ENCODE measurements around the gene RNASE8. TPM values are rescaled to one million over a fixed set of nuclear protein-coding genes. Genes with fewer than 3 reads are reported as not detected.

The RNASE8 gene
- total RNA-seq, 1 experiment from 2014 or later, result not detected

DNA sequence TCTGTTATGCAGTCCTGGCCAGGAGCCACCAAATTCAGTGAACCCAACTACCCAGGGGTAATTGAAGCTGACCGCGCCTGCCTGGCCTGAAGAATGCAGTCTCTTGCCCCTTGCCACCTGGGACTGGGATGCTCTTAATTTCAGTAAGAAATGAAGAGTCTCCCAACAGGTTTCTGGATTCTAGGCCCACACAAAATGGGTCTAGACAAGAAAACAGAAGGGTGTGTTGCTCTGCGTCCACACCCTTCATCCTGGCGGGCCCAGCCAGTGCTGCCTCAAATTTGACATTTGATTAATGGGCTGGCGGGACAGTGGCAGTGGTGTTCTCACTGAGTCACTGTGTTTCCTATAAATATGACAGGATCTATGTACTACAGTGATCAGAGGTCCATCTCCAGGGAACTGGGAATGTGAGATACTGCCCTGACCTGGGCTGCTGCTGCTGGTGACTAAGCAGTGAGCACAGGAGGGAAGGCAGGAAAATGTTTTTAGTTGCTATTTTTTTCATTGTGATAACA is 49.7 kb downstream of the RNASE8 start:
- H3K9ac ChIP-seq (ENCODE audit: low read length), result no peak overlapping the region
- no peaks in the 10 kb centered on the region for H3K27me3 ChIP-seq (ENCODE audit: low read length)
- no peaks in the 10 kb centered on the region for H3K9me3 ChIP-seq (ENCODE audit: low read length)
- H3K79me2 ChIP-seq (ENCODE audit: low read length), result no peaks in the 10 kb centered on the region
- ATAC-seq (no peak), DNase-seq (peak; percentile 44)
- ChIA-PET CTCF (no interaction called here), POLR2A (ENCODE audit: unreplicated experiment) (no interaction called here)
- H3K4me1 ChIP-seq (ENCODE audit: insufficient read depth, low read length), result peaks cover 32% of the 10 kb centered on the region
- TF ChIP-seq EZH2 (IDR thresholded peaks at IDR 0.05; ENCODE audit: low read length, unreplicated experiment), result no peak
- TF ChIP-seq, protein P1, sequence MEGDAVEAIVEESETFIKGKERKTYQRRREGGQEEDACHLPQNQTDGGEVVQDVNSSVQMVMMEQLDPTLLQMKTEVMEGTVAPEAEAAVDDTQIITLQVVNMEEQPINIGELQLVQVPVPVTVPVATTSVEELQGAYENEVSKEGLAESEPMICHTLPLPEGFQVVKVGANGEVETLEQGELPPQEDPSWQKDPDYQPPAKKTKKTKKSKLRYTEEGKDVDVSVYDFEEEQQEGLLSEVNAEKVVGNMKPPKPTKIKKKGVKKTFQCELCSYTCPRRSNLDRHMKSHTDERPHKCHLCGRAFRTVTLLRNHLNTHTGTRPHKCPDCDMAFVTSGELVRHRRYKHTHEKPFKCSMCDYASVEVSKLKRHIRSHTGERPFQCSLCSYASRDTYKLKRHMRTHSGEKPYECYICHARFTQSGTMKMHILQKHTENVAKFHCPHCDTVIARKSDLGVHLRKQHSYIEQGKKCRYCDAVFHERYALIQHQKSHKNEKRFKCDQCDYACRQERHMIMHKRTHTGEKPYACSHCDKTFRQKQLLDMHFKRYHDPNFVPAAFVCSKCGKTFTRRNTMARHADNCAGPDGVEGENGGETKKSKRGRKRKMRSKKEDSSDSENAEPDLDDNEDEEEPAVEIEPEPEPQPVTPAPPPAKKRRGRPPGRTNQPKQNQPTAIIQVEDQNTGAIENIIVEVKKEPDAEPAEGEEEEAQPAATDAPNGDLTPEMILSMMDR (conservative IDR thresholded peaks at IDR 0.05; ENCODE audit: low read depth, low read length), result no peak
- no peak for TF ChIP-seq EZH2phosphoT487 (IDR thresholded peaks at IDR 0.05; ENCODE audit: borderline replicate concordance, low read length)
- H3K27ac ChIP-seq (ENCODE audit: low read length), result 0 out of 2 replicates have a peak overlapping the region, but pooled peaks have one; percentile 7
- H2AFZ ChIP-seq (ENCODE audit: low read length), result peak overlapping the region; percentile 82; the same call in 1 of the 2 replicates
- H3F3A ChIP-seq (ENCODE audit: low read length, unreplicated experiment), result no peaks in the 10 kb centered on the region
- H3K4me2 ChIP-seq (ENCODE audit: low read length), result no peak overlapping the region
- no peaks in the 10 kb centered on the region for H3K36me3 ChIP-seq (ENCODE audit: low read depth, low read length)
- intact Hi-C loops (cut with micrococcal nuclease), result loop anchor here (1.0 kb wide), 1 partner anchor 93 kb away; no protein-coding TSS in a partner anchor
- no peaks in the 10 kb centered on the region for H4K20me1 ChIP-seq (ENCODE audit: low read length)
- H3K4me3 ChIP-seq (ENCODE audit: low read length), result no peak overlapping the region
- no peaks in the 10 kb centered on the region for H3K9me2 ChIP-seq (replicated peaks; ENCODE audit: low read length)
- no TSS peak for BruUV-seq (replicated peaks)

Small RNA genes within 50 kb of the gene (microRNA-seq; reads per million reads assigned to microRNA genes)
- not detected for gene MIR6717 (ENCODE audit: unreplicated experiment)

Other genes with a start within 250 kb of the RNASE8 start
- gene RNASE3, start 166.4 kb upstream of the RNASE8 start, total RNA-seq (2014; rRNA removed), result not detected in 2 replicates
- gene RNASE2, start 102.3 kb upstream of the RNASE8 start, total RNA-seq (2014; rRNA removed), result not detected in 2 replicates
- 83.0 and 99.0 TPM in 2 replicates for gene METTL17, start 67.8 kb upstream of the RNASE8 start, total RNA-seq (2014; rRNA removed)
- gene SLC39A2, start 58.5 kb upstream of the RNASE8 start, total RNA-seq (2014; rRNA removed), result not detected in 2 replicates
- 4.0 and 4.7 TPM in 2 replicates for gene NDRG2, start 32.8 kb upstream of the RNASE8 start, total RNA-seq (2014; rRNA removed)
- not detected in 2 replicates for gene TPPP2, start 27.6 kb upstream of the RNASE8 start, total RNA-seq (2014; rRNA removed)
- gene RNASE13, start 23.0 kb upstream of the RNASE8 start, total RNA-seq (2014; rRNA removed), result not detected in 2 replicates
- not detected in 2 replicates for gene RNASE7, start 15.5 kb upstream of the RNASE8 start, total RNA-seq (2014; rRNA removed)
- gene ARHGEF40, start 12.5 kb downstream of the RNASE8 start, total RNA-seq (2014; rRNA removed), result 2.7 and 3.9 TPM in 2 replicates
- gene ZNF219, start 40.8 kb downstream of the RNASE8 start, total RNA-seq (2014; rRNA removed), result 5.7 and 6.0 TPM in 2 replicates
- not detected in 2 replicates for gene TMEM253, start 43.2 kb downstream of the RNASE8 start, total RNA-seq (2014; rRNA removed)
- not detected in 2 replicates for gene OR5AU1, start 98.2 kb downstream of the RNASE8 start, total RNA-seq (2014; rRNA removed)
- 682 and 772 TPM in 2 replicates for gene HNRNPC, start 211.6 kb downstream of the RNASE8 start, total RNA-seq (2014; rRNA removed)
- gene RPGRIP1, start 222.3 kb downstream of the RNASE8 start, total RNA-seq (2014; rRNA removed), result 0.33 TPM in 1 of 2 replicates, not detected in the other

Data from PC-3 (cell line).